ENCODE measurements around the gene ABCB1. TPM values are rescaled to one million over a fixed set of nuclear protein-coding genes. Genes with fewer than 3 reads are reported as not detected.

Gene ABCB1
- total RNA-seq, 1 donor from 2014 or later = 4.3 TPM

DNA sequence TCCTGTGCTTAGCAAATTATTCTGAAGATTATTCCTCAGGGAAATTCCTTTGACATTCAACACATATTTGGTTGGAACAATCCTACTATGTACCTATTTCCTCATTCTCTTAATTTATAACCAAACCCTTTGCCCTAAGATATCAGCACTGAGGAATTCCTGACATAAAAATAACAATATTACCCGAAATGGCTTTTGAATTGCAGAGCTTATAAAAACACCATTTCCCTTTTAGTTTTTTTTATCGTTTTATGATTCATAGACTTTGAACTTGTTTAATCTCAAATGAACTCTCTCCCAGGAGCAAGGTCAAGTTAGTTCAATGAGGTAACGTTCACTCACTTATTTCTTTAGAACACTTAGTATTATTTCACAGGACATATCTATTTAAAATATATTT, 7.7 kb upstream of the ABCB1 start:
- no peak for DNase-seq
- H3K4me1 ChIP-seq = no peaks in the 10 kb centered on the region
- H3K4me3 ChIP-seq = no peak overlapping the region
- TF ChIP-seq CTCF (IDR thresholded peaks at IDR 0.05) = no peak
- no peaks in the 10 kb centered on the region for H3K9me3 ChIP-seq
- no peak overlapping the region for H3K27ac ChIP-seq
- H3K36me3 ChIP-seq = no peaks in the 10 kb centered on the region
- intact Hi-C loops (cut with DNase I) = no loop called here
- no peaks in the 10 kb centered on the region for H3K27me3 ChIP-seq (ENCODE audit: low read depth)
- no peak for ATAC-seq

DNA sequence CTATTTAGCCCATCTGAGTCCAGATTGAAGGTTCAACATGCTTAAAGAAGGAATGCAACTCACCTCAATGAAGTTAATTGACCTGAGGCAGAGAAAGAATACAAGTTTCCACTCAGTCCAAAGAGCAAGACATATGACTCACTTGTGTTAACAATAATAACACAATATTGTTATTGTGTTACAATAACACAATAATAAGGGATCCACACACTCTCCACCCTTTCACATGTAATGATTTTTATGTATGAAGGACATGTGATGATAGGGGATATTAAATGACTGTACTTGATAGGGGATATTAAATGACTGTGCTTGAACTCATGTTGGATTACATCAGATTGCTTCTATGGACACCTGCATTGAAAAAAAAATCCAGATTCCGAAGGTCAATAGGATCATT, 3.6 kb upstream of the ABCB1 start:
- ATAC-seq (no peak), DNase-seq (no peak)
- Histone ChIP-seq H3K9me3 (no peaks in the 10 kb centered on the region), H3K4me1 (no peaks in the 10 kb centered on the region), H3K27me3 (ENCODE audit: low read depth) (peaks cover 15% of the 10 kb centered on the region), H3K4me3 (no peak overlapping the region), H3K27ac (no peak overlapping the region), H3K36me3 (no peaks in the 10 kb centered on the region)
- TF ChIP-seq CTCF (IDR thresholded peaks at IDR 0.05) = no peak
- intact Hi-C loops (cut with DNase I) = no loop called here

DNA sequence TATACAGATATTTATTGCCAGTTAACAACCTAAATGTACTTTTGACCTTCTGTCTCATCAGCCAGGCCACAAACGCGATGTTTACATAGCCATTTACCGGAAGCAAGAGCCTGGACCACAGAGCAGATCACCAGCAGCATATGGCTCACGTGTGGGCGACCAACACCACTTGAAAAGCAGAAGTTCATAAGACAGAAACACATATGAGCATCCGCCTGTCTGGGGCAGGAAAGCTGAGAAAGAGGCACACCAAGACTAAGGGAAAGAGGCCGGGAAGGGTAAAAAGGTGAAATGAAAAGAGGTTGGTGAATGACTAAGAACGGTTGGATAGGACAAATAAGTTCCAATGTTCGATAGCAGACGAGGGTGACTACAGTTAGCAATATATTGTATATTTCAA, 1.3 kb downstream of the ABCB1 start:
- peaks cover 15% of the 10 kb centered on the region for H3K27me3 ChIP-seq (ENCODE audit: low read depth)
- TF ChIP-seq CTCF (IDR thresholded peaks at IDR 0.05) = no peak
- peak overlapping the region; percentile 51 for H3K4me3 ChIP-seq
- H3K27ac ChIP-seq = no peak overlapping the region
- no peaks in the 10 kb centered on the region for H3K9me3 ChIP-seq
- no peaks in the 10 kb centered on the region for H3K36me3 ChIP-seq
- peak; percentile 48 for DNase-seq
- H3K4me1 ChIP-seq = no peaks in the 10 kb centered on the region
- intact Hi-C loops (cut with DNase I) = no loop called here
- peak; percentile 62 to 70 for ATAC-seq

DNA sequence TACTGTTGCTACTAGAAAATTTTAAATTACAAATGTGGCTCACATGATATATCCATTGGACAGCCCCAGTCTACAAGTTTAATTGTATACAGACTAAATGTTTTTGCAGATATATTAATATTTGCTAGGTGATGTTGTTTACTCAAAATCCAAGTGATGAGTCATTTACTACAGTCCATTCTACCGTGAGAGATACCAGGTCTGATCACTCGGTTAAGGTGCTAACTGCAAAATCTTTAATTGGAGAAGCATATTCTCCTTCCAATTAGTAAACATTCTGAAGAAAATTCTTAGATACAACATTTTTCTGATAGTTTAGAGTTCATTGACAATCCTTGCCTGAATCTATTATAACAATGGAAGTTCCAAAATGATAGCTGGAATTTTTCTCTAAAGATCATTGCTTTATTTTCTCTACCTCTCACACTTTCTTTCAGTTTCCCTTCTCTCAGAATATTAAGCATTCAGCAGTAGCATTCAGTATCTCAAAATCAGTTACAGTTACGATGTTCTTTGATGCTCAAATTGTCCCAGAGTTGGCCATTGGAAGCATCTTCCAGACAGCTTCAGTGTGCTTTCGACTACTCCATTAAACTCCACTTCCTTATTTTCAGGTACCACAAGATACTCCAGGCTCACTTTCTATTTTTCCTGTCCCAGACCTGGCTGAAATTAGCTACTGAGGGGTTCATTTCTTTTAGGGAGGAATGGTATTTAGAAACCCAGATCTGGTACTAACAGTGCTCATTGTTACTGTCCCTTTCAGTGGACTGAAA, 2.3 kb downstream of the ABCB1 start:
- H3K4me1 ChIP-seq = no peaks in the 10 kb centered on the region
- peaks cover 15% of the 10 kb centered on the region for H3K27me3 ChIP-seq (ENCODE audit: low read depth)
- H3K36me3 ChIP-seq = no peaks in the 10 kb centered on the region
- no peak overlapping the region for H3K27ac ChIP-seq
- H3K9me3 ChIP-seq = no peaks in the 10 kb centered on the region
- intact Hi-C loops (cut with DNase I) = no loop called here
- ATAC-seq (no peak), DNase-seq (no peak)
- no peak for TF ChIP-seq CTCF (IDR thresholded peaks at IDR 0.05)
- H3K4me3 ChIP-seq = no peak overlapping the region

DNA sequence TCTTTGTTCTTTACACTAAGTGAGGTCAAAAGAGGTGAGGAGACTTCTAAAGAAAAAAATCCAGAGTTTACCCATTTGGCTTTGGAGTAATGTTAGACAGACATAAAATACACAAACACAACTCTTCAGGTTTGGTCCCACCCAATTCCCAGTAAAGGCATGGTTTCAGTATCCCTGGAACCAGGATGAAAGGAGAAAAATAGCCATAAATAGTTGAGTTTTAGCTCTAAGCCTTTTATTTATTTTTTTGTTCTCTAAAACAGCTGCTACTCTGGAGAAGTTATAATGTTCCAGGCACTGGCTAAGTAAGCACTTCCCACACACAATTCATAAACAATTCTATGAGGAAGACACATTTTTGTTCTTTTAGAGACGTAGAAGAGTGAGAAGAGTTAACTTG, 4.0 kb downstream of the ABCB1 start:
- intact Hi-C loops (cut with DNase I) = no loop called here
- ATAC-seq (no peak), DNase-seq (no peak)
- Histone ChIP-seq H3K36me3 (no peaks in the 10 kb centered on the region), H3K27me3 (ENCODE audit: low read depth) (peaks cover 12% of the 10 kb centered on the region), H3K4me3 (no peak overlapping the region), H3K9me3 (no peaks in the 10 kb centered on the region), H3K4me1 (no peaks in the 10 kb centered on the region), H3K27ac (no peak overlapping the region)
- TF ChIP-seq CTCF (IDR thresholded peaks at IDR 0.05) = no peak
